ENCODE measurements around the gene TMEM212.

DNA sequence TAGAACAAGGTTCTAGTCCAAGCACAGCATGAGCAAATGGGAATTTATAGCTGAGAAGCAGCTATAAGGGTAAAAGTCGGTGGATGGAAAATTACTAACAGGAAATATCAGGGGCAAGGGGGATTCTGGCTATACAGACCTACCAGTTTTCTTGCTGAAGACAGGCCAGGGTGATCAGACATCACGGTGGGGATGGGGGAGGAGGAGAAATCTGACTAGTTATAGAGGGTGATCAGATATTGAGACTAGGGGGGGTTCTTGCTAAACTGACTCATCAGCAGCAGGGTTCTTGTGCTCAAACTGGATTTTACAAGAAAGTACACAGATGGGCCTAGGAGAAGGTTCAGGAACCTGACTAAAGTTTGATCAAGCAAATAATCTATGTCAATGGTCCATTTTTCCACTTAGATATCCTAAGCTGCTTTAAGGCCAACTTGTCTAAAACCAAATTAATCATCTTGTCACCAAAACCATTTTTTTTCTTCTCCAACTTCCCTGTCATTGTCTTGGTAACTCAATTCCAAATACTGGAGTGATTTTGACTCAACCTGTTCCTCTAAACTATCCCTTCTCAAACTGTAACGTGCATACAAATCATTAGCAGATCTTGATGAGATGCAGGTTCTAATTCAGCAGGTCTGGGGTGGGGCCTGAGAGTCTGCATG is 4.6 kb downstream of the TMEM212 start:
- no peak for TF ChIP-seq FOXM1 (IDR thresholded peaks at IDR 0.05; ENCODE audit: borderline replicate concordance)
- no peak for TF ChIP-seq TARDBP (IDR thresholded peaks at IDR 0.05)
- TF ChIP-seq HDGF (IDR thresholded peaks at IDR 0.05; ENCODE audit: borderline replicate concordance): no peak
- no peak for TF ChIP-seq ARNT (IDR thresholded peaks at IDR 0.05)
- no peak for TF ChIP-seq BHLHE40 (IDR thresholded peaks at IDR 0.05; ENCODE audit: borderline replicate concordance)
